ENCODE data around the gene SMIM27. TPM values are rescaled to one million over a fixed set of nuclear protein-coding genes. Genes with fewer than 3 reads are reported as not detected.

Gene SMIM27
- total RNA-seq, 2 experiments from 2014 or later = 12.7 to 16.8 TPM

DNA sequence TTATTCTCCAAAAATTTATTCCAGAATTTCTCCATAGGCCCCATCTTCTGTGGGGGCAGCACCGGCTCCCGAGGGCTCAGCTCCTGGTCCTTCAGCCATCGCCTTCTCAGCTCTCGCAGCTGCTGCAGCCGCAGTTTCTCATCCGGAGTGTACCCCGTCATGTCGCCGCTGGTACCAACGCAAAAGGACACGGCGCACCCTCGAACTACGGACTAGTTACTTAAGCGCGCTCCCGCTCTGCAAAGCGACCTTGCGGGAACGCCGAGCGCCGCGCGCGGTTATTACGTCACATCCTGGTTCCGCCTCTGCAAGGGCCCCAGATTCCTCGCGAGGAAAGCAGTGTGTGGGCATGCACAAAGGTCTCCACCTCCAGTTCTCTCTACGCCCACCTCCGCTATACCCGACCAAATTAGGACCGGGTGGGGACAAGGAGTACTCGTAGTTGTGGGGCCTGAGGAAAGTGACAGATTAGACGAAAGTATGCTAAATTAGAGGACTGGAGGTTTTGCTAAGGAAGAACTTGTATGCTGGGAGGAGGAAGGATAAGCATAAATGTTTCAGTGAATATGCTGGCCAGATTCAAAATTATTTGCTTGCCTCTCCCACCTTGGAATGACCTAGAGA, 20.9 kb downstream of the SMIM27 start, which contains the start of gene NDUFB6:
TSS of gene NDUFB6 (minus strand) at position 260 of the 624 bp plus-strand sequence. CDS start at position 161, 99 bp downstream.
- TF ChIP-seq, protein P1, sequence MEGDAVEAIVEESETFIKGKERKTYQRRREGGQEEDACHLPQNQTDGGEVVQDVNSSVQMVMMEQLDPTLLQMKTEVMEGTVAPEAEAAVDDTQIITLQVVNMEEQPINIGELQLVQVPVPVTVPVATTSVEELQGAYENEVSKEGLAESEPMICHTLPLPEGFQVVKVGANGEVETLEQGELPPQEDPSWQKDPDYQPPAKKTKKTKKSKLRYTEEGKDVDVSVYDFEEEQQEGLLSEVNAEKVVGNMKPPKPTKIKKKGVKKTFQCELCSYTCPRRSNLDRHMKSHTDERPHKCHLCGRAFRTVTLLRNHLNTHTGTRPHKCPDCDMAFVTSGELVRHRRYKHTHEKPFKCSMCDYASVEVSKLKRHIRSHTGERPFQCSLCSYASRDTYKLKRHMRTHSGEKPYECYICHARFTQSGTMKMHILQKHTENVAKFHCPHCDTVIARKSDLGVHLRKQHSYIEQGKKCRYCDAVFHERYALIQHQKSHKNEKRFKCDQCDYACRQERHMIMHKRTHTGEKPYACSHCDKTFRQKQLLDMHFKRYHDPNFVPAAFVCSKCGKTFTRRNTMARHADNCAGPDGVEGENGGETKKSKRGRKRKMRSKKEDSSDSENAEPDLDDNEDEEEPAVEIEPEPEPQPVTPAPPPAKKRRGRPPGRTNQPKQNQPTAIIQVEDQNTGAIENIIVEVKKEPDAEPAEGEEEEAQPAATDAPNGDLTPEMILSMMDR (IDR thresholded peaks at IDR 0.05) = no peak
- no peaks in the 10 kb centered on the region for H3K27me3 Mint-ChIP-seq
- no peaks in the 10 kb centered on the region for H3K9me3 Mint-ChIP-seq
- ATAC-seq (ENCODE audit: poor library complexity) (peak; percentile 77), DNase-seq (peak; percentile 91 to 98 (median 96))
- no peaks in the 10 kb centered on the region for H3K9me3 ChIP-seq (ENCODE audit: control insufficient read depth in 1 of 2, insufficient read depth in 1 of 2, low read length in 2 of 2)
- intact Hi-C loops (cut with DNase I, micrococcal nuclease) = loop anchor here (1.0 to 10.0 kb wide), 4 partner anchors 21 to 712 kb away; partner anchors contain the start of genes APTX (in 2 of the 2), RIGI (in 1 of the 2), SMIM27 (in 1 of the 2) and TOPORS (in 1 of the 2)
- ChIA-PET POLR2A (interaction anchor here (1.1 to 3.1 kb wide), 8 partner anchors 18 to 429 kb away, joined by 3 to 77 read pairs (median 12); partner anchors contain the start of genes ACO1, APTX, RIGI and SMIM27), CTCF (interaction anchor here (1.2 to 12.1 kb wide), 7 partner anchors 9 to 195 kb away, joined by 4 to 206 read pairs (median 22); partner anchors contain the start of genes ACO1, RIGI, SMIM27 and TOPORS)
- peaks cover 5% of the 10 kb centered on the region for H3K4me1 ChIP-seq (ENCODE audit: insufficient read depth, low read length)
- peaks cover 29% of the 10 kb centered on the region for H3K36me3 Mint-ChIP-seq (ENCODE audit: low read depth)
- H3K27me3 ChIP-seq (ENCODE audit: control insufficient read depth in 1 of 2, insufficient read depth in 2 of 2, low read length in 2 of 2) = no peaks in the 10 kb centered on the region
- peaks cover 8% of the 10 kb centered on the region for H3K36me3 ChIP-seq (ENCODE audit: insufficient read depth, low read length)
- H3K4me3 Mint-ChIP-seq = peak within 1 kb of the TSS; percentile 99
- H3K4me3 ChIP-seq (ENCODE audit: low read length) = peak within 1 kb of the TSS; percentile 74
- peak within 1 kb of the TSS; percentile 74 to 87 for H3K27ac ChIP-seq (ENCODE audit: low read depth in 1 of 2, low read length in 2 of 2)
- H3K4me1 Mint-ChIP-seq (ENCODE audit: low read depth) = peaks cover 41% of the 10 kb centered on the region
- H3K27ac Mint-ChIP-seq = peak within 1 kb of the TSS; percentile 97

DNA sequence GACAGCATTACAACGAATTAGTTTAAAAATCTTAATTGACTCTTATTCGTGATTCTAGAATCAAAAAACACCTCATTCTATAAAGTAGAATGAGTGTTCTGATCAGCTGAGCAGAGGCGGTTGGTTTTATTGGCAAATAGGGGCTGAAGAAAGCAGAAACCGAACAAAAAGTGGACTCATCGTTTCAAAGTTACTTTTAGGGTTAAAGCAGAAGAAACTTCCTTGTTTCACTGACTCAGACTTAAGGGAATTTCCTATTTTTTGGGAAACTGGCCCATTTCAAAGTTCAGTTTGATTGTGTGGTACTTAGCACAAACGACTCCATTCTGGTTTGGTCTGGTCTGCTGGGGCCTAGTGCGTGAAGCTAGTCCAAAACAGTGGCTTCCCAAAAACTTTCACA, 21.7 kb downstream of the SMIM27 start:
- H3K4me3 Mint-ChIP-seq = peak overlapping the region; percentile 99
- peaks cover 37% of the 10 kb centered on the region for H3K4me1 Mint-ChIP-seq (ENCODE audit: low read depth)
- H3K9me3 Mint-ChIP-seq = no peaks in the 10 kb centered on the region
- Histone ChIP-seq H3K27me3 (ENCODE audit: control insufficient read depth in 1 of 2, insufficient read depth in 2 of 2, low read length in 2 of 2) (no peaks in the 10 kb centered on the region), H3K9me3 (ENCODE audit: control insufficient read depth in 1 of 2, insufficient read depth in 1 of 2, low read length in 2 of 2) (no peaks in the 10 kb centered on the region), H3K36me3 (ENCODE audit: insufficient read depth, low read length) (peaks cover 4% of the 10 kb centered on the region), H3K4me3 (ENCODE audit: low read length) (no peak overlapping the region), H3K27ac (ENCODE audit: low read depth in 1 of 2, low read length in 2 of 2) (peak overlapping the region; percentile 74 to 87), H3K4me1 (ENCODE audit: insufficient read depth, low read length) (peaks cover 5% of the 10 kb centered on the region)
- DNase-seq (no peak), ATAC-seq (ENCODE audit: poor library complexity) (no peak)
- H3K27me3 Mint-ChIP-seq = peaks cover 7% of the 10 kb centered on the region
- TF ChIP-seq, protein P1 (IDR thresholded peaks at IDR 0.05) = no peak
- intact Hi-C loops (cut with DNase I, micrococcal nuclease) = loop anchor here (2.0 to 10.0 kb wide), 3 partner anchors 49 to 711 kb away; partner anchors contain the start of gene APTX (in 2 of the 2)
- ChIA-PET CTCF (interaction anchor here (2.3 to 12.1 kb wide), 5 partner anchors 19 to 195 kb away, joined by 8 to 206 read pairs (median 23); partner anchors contain the start of genes ACO1, RIGI, SMIM27 and TOPORS), POLR2A (interaction anchor here (1.7 to 3.1 kb wide), 4 partner anchors 23 to 195 kb away, joined by 5 to 77 read pairs (median 39); partner anchors contain the start of genes ACO1, RIGI, SMIM27 and TOPORS)
- peak overlapping the region; percentile 97 for H3K27ac Mint-ChIP-seq
- peaks cover 23% of the 10 kb centered on the region for H3K36me3 Mint-ChIP-seq (ENCODE audit: low read depth)

DNA sequence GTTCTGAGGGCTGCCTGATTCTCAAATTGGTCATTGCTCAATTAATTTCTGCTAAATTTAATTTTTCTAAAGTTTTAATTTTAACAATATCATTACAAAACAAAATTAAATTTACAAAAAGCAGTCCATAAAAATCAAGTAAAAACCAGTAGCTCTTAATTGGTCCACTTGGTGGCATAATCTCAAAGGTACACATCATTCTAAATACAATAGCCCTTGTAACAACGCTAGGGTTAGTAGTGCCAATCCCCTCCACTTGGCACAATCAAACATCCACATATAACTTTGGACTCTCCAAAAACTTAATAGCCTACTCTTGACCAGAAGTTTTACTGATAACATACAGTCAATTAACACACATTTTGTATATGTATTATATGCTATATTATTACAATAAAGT, 22.7 kb downstream of the SMIM27 start:
- Mint-ChIP-seq H3K27me3 (peaks cover 15% of the 10 kb centered on the region), H3K4me3 (no peak overlapping the region), H3K9me3 (no peaks in the 10 kb centered on the region), H3K27ac (no peak overlapping the region), H3K36me3 (ENCODE audit: low read depth) (peaks cover 16% of the 10 kb centered on the region), H3K4me1 (ENCODE audit: low read depth) (peaks cover 34% of the 10 kb centered on the region)
- Histone ChIP-seq H3K27ac (ENCODE audit: low read depth in 1 of 2, low read length in 2 of 2) (no peak overlapping the region), H3K4me3 (ENCODE audit: low read length) (no peak overlapping the region), H3K27me3 (ENCODE audit: control insufficient read depth in 1 of 2, insufficient read depth in 2 of 2, low read length in 2 of 2) (no peaks in the 10 kb centered on the region), H3K36me3 (ENCODE audit: insufficient read depth, low read length) (peaks cover 4% of the 10 kb centered on the region), H3K9me3 (ENCODE audit: control insufficient read depth in 1 of 2, insufficient read depth in 1 of 2, low read length in 2 of 2) (no peaks in the 10 kb centered on the region), H3K4me1 (ENCODE audit: insufficient read depth, low read length) (peaks cover 5% of the 10 kb centered on the region)
- no peak for DNase-seq
- POLR2A ChIA-PET = no interaction called here
- TF ChIP-seq, protein P1 (IDR thresholded peaks at IDR 0.05) = no peak
- CTCF ChIA-PET = interaction anchor here (0.8 to 12.1 kb wide), 4 partner anchors 23 to 197 kb away, joined by 3 to 206 read pairs (median 34); partner anchors contain the start of genes ACO1, SMIM27 and TOPORS
- intact Hi-C loops (cut with DNase I, micrococcal nuclease) = loop anchor here in 1 of 2 experiments (2.0 to 10.0 kb wide), 2 partner anchors 50 to 710 kb away; no protein-coding TSS in a partner anchor
- ATAC-seq (ENCODE audit: poor library complexity) = no peak

Data from CD4-positive, alpha-beta T cell (primary cell).